Sigmoid colon (tissue), 4 donors: ENCODE measurements around the gene ARHGAP28.

Experiments used
- CTCF ChIP-seq, 4 experiments: fragments of 450-650 bp in 3 of 4; fragments of 200-600 bp in 1 of 4; IDR thresholded peaks; one replicate each; pipeline ENCODE4 v1.5.1; 2016 to 2019; ENCODE audit warnings: antibody characterized with exemption in 4 of 4, mild to moderate bottlenecking in 3 of 4, moderate library complexity in 2 of 4
- POLR2A ChIP-seq, 2 donors: fragments of 450-650 bp; IDR thresholded peaks; one replicate each; pipeline ENCODE4 v1.6.1; 2016; ENCODE audit warnings: antibody characterized with exemption in 2 of 2, mild to moderate bottlenecking in 2 of 2, moderate library complexity in 2 of 2
- POLR2AphosphoS5 ChIP-seq, 4 donors: sonication (generic); formaldehyde crosslinking; IDR thresholded peaks; one replicate each; pipeline ENCODE4 v1.6.1; 2017; ENCODE audit warnings: antibody characterized with exemption in 4 of 4

GRCh38 chr18:6759579-6759978 is 30.1 kb downstream of the ARHGAP28 start:
- TF ChIP-seq CTCF (IDR thresholded peaks at IDR 0.05): no peak
- TF ChIP-seq POLR2A (IDR thresholded peaks at IDR 0.05): no peak
- no peak for TF ChIP-seq POLR2AphosphoS5 (IDR thresholded peaks at IDR 0.05)
